ENCODE results near the gene TAB2.
A peak's percentile ranks its signal among the peaks of the same experiment; 100 is the strongest.

Gene TAB2

DNA sequence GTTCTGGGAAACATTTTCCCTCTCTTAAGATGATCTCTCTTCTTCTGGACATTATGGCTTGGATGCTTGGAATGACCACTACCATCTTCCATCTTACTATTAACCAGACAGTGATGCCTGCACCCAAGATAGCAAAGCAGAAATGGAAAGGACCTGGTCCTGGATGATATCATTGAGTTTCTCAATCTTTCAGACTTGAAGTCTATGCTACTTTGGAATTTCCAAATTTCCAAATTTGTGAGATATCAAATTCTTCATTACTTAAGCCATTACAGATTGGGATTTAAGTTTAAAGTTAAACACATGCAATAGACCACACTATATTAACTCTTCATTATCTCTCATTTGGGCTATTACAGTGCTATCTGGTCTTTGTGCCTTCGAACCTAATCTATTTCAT is 3.7 kb upstream of the TAB2 start:
- DNase-seq: no peak

DNA sequence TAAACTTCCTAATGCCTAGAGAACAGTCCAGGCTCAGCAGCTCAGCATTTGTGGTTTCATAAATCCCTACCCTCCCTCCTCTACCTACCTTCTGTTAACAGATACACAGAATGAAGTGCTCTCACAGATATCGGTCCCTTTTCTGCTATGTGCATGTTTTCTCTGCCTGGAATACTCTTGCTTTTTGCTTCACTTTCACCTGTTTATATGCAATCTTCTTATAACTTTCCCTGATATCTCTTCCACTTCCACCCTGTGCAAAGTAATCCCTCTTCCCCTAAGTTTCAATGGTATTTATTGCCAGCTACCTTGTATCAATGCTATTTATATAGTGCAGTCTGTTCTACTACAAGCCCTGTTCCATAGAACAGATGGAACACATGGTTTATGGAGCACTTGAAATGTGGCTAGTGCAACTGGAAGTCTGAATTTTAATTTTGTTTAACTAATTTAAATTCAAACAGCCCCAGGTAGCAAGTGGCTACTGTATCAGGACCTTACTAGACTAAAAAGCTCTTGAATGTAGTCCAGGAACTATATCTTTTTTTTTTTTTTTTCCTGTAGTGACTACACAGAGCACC is 3.1 kb upstream of the TAB2 start:
- DNase-seq: no peak

DNA sequence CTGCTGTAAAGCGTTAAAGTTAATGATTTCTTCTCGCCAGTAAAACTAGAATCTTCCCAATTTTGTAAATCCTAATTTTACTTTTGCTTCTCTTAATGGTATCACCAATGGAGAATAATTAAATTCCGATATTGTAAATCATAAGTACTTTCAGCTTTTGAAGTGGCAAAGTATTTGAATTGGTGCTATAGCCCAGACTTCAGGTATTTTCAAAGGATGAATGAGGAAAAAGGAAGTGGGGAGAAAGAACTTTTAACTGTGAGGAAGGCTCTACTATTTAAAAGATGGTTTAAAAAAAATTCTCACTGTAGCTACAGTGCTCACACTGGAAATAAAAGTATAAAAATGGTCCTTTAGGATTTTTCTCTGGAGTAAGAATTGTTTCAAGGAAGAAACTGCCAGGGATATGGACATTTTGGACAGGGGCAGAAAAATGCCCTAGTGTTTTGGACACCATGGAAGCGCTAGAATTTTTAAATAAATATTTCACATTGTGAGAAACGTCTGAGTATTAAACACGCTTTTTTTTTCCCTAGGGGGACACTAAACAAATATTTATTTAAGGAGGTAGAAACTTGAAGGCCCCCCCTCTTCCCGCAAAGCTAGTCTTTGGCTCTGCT is 1.3 kb upstream of the TAB2 start:
- DNase-seq: no peak

DNA sequence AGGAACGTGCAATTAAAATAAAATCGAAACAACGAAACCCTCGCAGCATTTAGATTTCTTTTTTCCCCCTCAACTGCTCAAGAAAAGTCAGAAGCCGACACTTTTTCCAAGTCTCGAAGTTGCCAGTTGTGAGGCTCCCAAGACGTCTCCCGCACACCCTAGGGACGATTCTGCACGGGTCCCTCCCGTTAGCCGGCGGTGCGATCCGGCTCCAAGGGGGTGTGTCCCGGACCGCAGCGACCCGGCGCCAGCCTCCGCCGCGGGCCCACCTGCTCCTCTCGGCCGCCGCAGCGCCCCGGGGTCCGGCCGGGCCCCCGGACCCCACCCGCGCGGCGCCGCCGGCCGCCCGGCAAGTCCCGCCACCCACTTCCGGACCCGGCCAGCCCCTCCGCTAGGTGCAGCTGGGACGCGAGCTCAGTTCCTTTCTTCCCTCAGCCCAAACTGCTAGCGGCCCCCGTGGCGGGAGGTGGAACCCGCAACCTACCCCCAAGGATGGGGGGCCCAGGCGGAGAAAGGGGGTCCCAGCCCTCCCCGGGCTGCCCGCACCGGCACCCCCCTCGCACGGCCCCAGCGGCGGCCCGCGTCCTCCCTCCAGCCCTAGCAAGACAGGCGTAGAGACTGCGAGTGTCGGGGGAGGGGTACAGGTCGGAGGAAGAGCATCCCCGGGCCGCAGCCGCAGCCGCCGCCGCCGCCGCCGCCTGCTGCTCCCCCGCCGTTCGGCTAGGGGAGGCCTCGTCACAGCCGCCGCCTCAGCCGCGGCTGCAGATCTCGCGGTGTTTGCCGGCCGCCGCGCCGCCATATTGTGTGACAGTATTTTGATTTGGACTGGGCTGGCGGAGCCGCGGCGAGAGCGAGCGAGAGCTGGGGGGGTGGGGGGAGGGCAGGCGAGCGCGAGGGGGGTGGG is 520 bp upstream of the TAB2 start:
- DNase-seq: peak; percentile 87

DNA sequence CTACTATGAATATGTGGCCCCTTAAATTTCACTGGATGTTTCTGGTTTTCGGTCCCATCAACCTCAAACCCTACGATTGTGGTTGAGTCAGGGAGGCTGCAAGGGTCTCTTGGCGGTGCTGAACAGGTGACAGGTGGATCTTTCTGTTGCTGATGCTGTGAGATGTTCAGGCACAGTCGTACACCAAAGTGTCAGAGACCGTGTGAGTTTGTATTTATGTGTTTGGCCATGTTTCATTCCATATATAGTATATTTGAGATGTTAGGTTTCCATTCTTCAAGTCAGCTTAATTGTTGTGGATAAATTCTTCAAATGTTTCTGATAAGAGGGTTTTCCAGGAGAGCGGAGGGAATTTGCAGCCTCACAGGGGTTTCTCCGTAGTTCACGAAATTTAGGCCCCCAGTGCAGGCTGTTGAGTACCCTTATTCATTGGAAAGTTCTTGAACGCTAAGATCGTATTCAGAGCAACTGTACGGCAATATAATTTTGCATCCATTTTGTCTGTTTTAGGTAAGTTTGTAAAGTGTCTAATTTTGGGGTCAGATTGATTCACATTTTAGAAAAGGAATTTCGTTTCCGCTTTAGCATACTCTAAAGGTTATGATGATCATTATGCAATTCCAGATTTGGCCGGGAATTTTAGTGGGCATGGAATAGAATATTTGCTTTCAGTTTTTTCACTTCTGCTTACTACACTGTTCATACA is 1.2 kb downstream of the TAB2 start:
- DNase-seq: no peak

DNA sequence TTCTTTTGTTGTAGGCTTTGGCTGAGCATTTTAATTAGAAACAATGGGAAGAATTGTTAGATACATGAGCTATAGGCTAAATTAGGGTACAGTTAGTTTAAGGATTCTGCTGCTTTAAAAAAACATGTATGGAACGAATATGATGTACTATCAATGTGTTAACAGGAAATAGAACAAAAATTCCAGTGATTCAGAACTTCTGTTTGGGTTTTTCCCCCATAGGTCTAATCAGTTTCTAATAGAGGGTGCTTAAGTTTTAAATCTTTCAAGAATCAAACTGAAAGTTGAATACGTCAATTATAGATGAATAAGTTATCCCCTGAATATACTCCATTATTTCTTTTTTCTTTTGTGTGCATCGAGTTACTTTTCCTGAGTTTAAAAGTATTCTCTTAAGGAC is 1.9 kb downstream of the TAB2 start:
- DNase-seq: no peak

DNA sequence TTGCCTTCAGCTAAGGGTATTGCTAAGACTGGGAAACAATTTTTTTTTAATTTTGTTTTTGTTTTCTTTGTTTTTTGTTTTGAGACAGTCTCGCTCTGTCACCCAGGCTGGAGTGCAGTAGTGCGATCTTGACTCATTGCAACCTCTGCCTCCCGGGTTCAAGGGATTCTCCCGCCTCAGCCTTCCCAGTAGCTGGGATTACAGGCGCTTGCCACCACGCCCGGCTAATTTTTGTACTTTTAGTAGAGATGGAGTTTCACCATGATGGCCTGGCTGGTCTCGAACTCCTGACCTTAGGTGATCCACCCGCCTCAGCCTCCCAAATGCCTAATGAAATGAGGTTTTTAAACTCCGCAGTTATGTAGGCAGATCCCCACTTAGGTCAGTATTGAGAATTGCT is 2.5 kb downstream of the TAB2 start:
- peak; percentile 58 for DNase-seq

DNA sequence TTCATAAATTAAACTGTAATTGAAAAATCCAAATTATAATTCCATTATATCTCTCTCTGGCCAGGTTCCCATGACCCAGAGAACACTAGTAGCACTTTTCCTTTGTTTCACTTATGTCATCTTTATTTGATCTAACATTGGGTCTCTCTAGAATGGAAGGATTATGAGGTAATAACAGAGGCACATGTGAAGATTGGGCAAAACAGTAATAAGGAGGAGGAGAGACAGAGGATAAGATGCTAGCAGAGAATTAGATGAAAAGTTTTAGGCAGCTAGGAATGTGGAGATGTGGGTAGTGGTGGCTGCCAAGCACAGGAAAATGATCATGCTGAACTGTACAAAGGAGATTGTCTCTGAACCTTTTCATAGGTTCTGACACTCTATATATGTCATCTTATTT is 3.3 kb downstream of the TAB2 start:
- DNase-seq: no peak

DNA sequence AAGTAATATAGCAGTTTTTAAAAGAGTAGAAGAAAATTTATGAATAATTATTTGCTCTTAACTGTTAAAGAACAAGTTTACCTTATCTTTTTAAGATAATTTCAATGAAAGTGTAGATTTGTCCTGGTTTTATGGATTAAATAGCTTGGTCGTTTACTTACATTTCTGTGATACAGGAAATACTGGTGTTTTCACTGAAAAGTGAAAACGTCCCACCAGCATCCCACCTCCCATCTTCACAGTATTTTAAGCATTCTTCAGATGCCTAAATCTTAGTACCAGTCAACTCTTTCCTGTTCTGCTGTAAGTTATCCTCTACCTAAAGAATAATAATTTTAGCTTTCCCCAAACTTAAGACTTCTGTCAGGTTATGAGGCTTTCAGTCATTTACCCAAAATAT is 5.8 kb downstream of the TAB2 start:
- DNase-seq: no peak

DNA sequence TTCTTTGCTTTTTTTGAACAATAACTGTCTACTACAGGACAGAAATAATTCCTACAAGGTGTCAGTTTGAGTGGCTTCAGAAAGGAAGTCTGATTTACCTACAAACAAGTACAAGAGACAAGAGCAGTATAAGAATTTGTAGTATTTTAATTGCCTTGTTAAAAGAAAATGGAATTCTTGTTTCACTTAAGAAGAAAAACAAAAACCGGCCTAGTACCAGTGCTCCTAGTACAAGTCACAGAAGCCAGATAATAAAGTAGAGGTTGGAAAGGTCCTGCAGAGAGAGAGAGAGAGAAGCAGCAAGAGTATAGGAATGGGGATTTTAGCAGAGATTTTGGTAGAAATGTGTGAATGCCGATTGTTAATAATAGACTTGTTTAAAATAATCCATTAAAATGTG is 6.4 kb downstream of the TAB2 start:
- DNase-seq: no peak

DNA sequence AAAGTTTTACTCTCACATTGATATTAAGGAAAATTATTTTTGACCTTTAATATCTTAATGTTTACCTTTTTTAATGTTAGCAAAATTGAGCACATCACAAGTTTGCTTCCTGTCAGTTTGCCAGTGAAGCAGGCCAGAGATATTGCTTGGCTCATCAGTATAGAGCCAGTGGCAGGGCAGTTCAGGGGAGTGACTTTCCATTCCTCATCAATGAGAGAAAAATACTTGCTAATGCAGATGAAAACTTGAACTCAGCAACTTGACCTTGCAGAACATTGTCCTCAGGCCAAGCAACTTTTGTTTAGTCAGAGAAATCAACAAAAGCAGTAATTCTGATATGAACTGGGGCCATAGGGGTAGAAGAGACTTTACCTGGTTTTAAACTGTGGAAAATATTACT is 6.9 kb downstream of the TAB2 start:
- DNase-seq: no peak

DNA sequence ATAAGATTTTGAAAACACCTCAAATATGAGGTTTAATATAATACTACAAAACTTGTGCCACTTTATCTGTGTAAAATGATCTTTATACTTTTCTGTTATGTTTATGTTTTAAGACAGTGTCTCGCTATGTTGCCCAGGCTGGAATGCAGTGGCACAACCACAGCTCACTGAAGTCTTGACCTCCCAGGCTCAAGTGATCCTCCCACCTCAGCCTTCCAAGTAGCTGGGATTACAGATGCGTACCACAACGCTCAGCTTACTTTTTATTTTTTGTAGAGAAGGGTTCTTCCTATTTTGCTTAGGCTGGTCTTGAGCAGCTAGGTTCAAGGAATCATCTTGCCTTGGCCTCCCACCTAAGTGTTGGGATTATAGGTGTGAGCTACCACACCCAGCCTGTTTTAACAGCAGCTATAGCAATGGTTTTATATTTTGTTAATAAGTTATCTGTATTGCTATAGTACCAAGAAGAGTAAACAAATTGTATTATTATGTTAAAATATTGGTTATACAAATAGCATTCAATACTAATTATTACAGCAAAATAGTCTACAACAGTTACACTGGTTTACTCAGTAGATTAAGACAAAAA is 8.2 kb downstream of the TAB2 start:
- DNase-seq: no peak

DNA sequence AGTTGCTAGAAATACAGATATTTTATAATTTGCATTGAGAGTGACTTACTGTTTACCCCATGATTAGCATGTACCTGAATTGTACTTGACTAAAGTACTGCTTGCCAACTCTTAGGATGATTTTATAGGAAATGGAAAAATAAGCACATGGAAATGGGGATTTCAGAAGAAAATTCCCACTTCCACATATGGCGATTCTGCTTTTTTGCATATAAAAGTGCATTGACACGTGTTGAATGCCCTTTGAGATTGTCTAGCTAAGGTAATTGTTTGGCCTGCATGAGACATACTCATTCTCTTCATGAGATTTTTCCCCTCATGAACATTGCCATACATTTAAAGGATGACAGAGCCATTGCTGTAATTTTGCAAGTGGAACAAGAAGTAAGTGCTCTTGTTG is 10.1 kb downstream of the TAB2 start:
- DNase-seq: no peak

DNA sequence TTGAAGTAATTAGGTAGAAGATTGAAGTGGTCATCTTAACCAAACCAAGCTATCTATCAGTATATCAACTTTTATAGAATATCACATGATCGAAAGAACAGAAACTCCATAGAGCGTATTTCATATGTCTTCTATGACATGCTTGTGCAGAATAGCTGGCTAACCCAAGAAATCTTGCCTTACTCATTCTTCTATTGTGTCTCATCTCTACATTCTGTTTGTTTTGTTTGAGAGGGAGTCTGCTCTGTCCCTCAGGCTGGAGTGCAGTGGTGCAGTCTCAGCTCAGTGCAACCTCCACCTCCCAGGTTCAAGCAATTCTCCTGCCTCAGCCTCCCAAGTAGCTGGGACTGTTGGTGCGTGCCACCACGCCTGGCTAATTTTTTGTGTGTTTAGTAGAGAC is 10.6 kb downstream of the TAB2 start:
- no peak for DNase-seq

DNA sequence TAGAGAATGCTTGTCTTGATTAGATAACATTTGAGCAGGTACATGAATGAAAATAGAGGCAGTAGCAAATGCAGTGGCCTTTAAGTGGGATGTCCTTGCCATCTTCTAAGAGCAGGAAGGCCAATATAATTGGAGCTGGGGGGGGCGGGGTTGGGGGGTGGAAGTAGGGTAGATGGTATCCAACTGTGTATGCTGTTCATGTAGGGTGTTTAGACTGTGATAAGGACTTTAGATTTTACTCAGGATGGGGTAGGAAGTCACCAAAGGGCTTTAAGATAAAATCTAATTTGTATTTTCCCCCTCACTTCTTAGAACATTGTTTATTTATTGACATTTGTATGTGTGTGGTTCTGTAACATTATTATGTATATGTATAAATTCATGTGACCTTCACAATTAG is 12.0 kb downstream of the TAB2 start:
- DNase-seq: no peak

DNA sequence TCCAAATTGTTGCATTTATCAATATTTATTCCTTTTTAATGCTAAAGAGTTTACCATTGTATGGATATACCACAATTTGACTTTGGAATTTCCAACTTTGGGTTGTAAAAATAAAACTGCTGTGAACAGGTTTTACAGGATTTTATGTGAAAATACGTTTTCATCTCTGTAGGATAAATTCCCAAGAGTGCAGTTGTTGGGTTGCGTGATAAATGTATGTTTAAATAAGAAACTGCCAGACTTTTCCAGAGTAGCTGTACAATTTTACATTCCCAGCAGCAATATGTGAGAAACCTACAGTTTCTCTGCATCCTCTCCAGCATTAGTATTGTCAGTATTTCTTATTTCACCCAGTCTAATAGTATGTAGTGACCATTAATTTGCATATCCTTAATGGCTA is 12.6 kb downstream of the TAB2 start:
- DNase-seq: no peak

DNA sequence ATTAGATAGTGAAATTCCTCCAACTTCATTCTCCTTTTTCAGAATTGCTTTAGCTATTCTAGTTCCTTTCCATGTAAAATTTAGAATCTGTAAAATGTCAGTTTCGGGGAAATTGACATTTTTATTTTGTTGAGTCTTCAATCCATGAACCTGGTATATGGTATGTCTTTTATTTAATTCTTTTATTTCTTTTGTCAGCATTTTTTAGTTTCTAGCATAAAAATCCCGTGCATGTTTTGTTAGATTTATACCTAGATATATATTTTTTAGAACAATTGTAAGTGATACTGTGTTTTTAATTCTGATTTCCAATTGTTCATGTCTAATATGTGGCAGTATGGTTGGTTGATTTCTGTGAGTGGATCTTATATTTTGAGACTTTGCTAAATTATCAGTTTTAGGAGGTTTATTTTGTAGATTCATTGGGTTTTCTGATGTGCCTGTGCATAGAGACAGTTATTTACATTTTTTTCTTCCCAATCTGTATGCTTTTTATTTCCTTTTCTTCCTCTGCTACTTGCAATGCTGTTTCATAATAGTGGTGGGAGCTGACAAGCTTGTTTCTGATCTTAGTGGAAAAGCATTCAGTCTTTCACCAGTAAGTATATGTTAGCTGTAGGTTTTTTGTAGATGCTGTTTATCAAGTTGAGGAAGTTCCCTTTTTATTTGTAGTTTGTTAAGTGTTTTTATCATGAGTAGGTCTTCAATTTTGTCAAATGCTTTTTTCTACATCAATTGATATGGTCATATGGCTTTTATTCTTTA is 13.7 kb downstream of the TAB2 start:
- DNase-seq: no peak

DNA sequence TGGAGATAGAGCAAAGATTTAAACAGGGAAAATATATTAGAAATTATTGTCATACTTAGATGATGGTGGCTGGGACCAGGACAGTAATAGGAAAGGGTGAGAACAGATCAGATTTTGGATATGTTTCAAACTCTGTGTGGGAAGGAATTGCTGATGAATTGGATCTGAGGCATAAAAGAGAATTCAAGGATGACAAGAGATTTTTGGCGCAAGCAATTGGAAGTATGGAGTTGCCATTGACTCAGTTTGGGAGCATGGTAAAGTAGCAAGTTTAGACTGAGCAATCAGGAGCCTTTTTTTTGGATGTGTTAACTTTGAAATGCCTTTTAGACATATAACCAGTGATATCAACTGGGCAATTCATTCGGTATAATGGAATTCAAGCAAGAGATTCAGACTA is 14.4 kb downstream of the TAB2 start:
- no peak for DNase-seq

DNA sequence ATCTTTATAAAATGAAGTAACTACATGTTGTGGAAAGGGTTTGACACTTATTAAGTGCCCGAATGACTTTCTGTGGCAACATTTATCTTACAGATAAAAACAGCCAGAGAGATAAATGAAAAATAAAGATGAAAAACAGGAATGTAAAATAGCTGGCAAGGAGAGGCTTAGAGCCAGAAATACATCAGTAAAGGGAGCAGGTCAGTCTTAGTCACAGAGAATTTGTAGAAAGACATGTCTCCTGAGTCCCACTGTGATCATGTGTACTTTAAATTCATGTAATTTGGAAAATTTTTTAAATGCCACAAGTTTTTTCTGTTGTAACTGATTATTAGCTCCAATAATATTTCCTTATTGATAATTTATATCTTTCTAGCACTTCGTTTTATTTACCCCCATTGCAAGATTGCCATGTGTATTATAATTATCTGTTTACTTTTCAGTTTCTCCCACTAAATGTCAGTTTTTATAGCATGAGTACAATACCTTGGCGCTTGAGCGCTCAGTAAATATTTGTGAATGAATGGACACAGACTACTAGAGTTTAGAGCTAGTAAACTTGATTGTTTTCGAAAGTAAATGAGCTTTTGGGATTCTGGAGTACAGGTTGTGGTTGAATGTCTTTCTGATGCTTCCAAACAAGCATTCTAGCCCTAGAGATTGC is 15.2 kb downstream of the TAB2 start:
- DNase-seq: no peak

DNA sequence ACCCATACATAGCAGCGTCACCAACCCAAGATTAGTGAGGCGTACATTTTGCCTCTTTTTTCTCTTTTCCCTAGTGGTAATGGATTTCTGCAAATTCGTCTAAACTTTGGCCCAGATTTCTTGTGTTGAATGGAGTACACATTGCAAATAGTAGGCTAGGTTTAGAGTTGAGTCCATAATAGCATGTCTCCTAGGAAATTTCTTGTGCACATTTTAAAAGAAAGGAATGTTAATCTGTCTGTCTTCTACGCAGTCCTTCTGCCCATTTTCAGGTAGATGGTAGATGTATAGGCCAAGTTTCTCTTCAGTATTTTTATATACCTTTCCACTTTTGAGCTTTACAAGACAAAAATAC is 15.7 kb downstream of the TAB2 start:
- no peak for DNase-seq

DNA sequence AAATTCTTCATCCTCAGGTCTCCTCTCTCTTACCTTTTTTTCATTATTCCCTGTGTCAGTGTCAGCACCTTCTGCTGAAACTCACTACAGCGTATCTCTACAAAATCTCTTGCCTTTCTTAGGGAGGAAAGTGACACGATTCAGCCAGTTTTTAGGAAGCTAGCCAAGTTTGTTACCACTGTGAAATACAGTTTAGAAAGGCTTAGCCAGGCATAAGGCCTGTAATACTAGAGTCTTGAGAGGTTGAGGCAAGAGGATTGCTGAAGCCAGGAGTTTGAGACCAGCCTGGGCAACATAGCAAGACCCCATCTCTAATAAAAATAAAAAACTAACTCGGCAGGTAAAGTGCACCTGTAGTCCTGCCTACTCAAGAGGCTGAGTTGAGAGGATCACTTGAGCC is 16.7 kb downstream of the TAB2 start:
- no peak for DNase-seq

DNA sequence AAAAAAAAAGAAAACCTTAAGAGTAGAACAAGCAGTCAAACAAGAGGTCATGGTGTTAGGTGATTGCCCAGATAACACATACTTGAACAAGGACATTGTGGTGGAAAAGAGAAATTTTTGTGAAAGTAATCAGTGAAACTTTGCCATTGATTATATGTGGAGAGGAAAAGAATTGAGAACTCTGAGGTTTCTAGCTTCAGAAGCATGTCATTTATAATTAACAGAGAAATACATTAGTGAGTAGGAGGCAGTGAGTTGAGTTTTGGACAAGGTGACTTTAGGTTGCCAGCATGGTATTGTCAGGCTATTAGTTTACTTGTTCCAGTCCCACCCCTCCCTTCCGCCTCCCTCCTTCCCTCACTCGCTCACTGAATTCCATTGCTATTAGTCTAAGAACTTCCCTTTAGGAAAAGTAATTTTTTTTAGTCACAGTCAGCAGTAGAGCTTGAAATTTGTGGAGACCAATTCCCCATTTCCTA is 17.2 kb downstream of the TAB2 start:
- DNase-seq: no peak
